Progenitor cell of endocrine pancreas (in vitro differentiated cells): ENCODE measurements around the gene ATP10D. TPM values are rescaled to one million over a fixed set of nuclear protein-coding genes. Genes with fewer than 3 reads are reported as not detected.

ENCODE experiments used
- DNase-seq: peaks from one replicate; pipeline ENCODE4 v3.0.0; 2021; ENCODE audit warnings: low spot score; ENCODE audit not compliant: unreplicated experiment
- H3K27ac Mint-ChIP-seq: 2 replicates; pipeline ENCODE4 v1.8.0; 2021; ENCODE audit warnings: mild to moderate bottlenecking, moderate library complexity, mixed read lengths
- H3K27me3 Mint-ChIP-seq: 2 replicates; pipeline ENCODE4 v1.8.0; 2021; ENCODE audit warnings: mixed read lengths
- H3K36me3 Mint-ChIP-seq: 2 replicates; pipeline ENCODE4 v1.8.0; 2022; ENCODE audit warnings: mixed read lengths; ENCODE audit not compliant: insufficient read depth
- H3K4me1 Mint-ChIP-seq: 2 replicates; pipeline ENCODE4 v1.8.0; 2021; ENCODE audit warnings: low read depth, mixed read lengths
- H3K4me3 Mint-ChIP-seq: 2 replicates; pipeline ENCODE4 v1.8.0; 2021; ENCODE audit warnings: low read depth, mild to moderate bottlenecking, moderate library complexity, mixed read lengths
- H3K9me3 Mint-ChIP-seq: 2 replicates; pipeline ENCODE4 v1.8.0; 2021; ENCODE audit warnings: low read depth, mixed read lengths
- CTCF ChIP-seq: fragments of 200-600 bp; sonication (generic); IDR thresholded peaks from one replicate; pipeline ENCODE4 v1.5.0; 2021; ENCODE audit warnings: antibody characterized with exemption, mild to moderate bottlenecking; ENCODE audit not compliant: unreplicated experiment
- long read RNA-seq: library from polyadenylated mRNA; unstranded; transcript quantifications from one replicate; pipeline ENCODE4 v2.0.0, GENCODE V29; 2020
- total RNA-seq: library from RNA; stranded (reverse); gene quantifications from 2 replicates; pipeline ENCODE4 v1.2.1, GENCODE V29; 2021

ATP10D gene
- total RNA-seq: 35.2 TPM in 2 replicates
- long read RNA-seq, partial matches to known transcripts: 24 of 36 reads
- long read RNA-seq, other reads (novel, unspliced or antisense): 8 of 36 reads

- H3K27me3 Mint-ChIP-seq: no peaks in the 10 kb centered on the region
These were observed at the start of gene ATP10D for GRCh38 chr4:47485047-47485692. Gene ATP10D, plus strand, starts transcription at chr4:47485275. Its CDS starts 27,266 bp downstream, at chr4:47512541.

DNA sequence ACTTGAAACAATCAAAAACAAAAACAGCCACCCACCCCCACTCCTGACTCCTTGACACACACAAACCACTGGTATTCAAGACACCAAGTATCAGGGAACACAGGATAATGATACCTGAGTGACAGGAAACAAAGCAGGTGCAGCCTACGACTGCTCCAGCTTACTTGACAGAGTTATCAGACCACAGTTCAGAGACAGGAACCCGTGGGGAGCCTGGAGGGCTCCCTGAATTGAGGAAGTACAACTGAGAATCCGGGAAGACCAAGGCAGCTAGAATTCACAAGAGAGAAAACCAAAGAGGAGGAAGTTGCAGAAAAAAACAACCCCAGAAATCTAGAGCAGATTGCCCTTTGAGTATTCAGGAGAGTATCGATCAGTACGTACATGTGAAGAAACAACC lies 42.1 kb upstream of the ATP10D start:
- peaks cover 1% of the 10 kb centered on the region for H3K36me3 Mint-ChIP-seq
- DNase-seq: no peak
- H3K4me1 Mint-ChIP-seq: no peaks in the 10 kb centered on the region
- H3K27me3 Mint-ChIP-seq: no peaks in the 10 kb centered on the region
- no peak overlapping the region for H3K4me3 Mint-ChIP-seq
- no peak overlapping the region for H3K27ac Mint-ChIP-seq
- H3K9me3 Mint-ChIP-seq: no peaks in the 10 kb centered on the region
- no peak for TF ChIP-seq CTCF

More at GRCh38 chr4:47485047-47485692, at the start of gene ATP10D:
- Mint-ChIP-seq H3K36me3 (peaks cover 1% of the 10 kb centered on the region), H3K9me3 (peaks cover 3% of the 10 kb centered on the region), H3K4me1 (peaks cover 22% of the 10 kb centered on the region), H3K4me3 (peak within 1 kb of the TSS; percentile 99), H3K27ac (peak within 1 kb of the TSS; percentile 99)
- peak; percentile 82 for DNase-seq
- peak; percentile 19 for TF ChIP-seq CTCF

DNA sequence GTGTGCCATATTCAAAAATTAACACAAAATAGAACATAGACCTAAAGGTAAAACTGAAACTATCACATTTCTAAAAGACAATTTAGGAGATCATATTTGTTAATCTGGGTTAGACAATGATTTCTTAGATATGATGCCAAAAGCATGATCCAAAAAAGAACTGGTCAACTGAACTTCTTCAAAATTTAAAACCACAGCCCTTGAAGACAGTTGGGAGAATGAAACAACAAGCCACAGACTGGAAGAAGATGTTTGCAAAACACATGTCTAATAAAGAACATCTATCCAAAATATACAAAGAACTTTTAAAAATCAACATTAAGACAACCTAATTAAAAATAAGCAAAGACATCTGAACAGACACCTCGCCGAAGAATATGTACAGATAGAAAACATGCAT lies 41.0 kb upstream of the ATP10D start:
- no peak for DNase-seq
- Mint-ChIP-seq H3K27me3 (no peaks in the 10 kb centered on the region), H3K4me1 (peaks cover 2% of the 10 kb centered on the region), H3K9me3 (no peaks in the 10 kb centered on the region), H3K4me3 (no peak overlapping the region), H3K27ac (no peak overlapping the region), H3K36me3 (peaks cover 6% of the 10 kb centered on the region)
- TF ChIP-seq CTCF: no peak

- no peak for DNase-seq
- Mint-ChIP-seq H3K4me1 (peaks cover 2% of the 10 kb centered on the region), H3K27me3 (no peaks in the 10 kb centered on the region), H3K4me3 (no peak overlapping the region), H3K27ac (peak overlapping the region; percentile 12), H3K36me3 (peaks cover 25% of the 10 kb centered on the region), H3K9me3 (no peaks in the 10 kb centered on the region)
- TF ChIP-seq CTCF: no peak
These were observed 33.4 kb upstream of the ATP10D start for GRCh38 chr4:47451657-47452056.

DNA sequence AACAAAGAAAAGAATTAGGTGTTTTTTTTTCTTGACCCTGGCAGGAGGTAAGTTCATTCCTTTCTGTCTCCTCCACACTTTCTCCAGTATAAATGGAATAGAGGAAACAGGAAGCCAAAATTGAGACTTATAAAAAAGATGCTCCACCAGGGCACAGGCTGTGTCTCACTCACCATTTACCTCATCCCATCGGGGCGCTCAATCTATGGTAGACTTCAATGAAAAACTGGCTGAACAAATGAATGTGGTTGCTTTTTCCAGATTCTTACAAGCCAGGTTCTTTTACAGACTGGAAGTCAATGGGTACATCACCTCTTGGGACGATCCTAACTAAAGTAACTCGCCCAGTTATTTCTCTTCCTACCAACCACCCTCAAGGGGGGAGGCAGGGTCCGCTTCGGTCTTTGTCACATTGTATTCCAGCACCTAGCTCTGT lies 22.3 kb upstream of the ATP10D start:
- TF ChIP-seq CTCF: no peak
- peak overlapping the region; percentile 88 for H3K4me3 Mint-ChIP-seq
- peaks cover 39% of the 10 kb centered on the region for H3K4me1 Mint-ChIP-seq
- no peaks in the 10 kb centered on the region for H3K9me3 Mint-ChIP-seq
- no peak for DNase-seq
- peaks cover 15% of the 10 kb centered on the region for H3K36me3 Mint-ChIP-seq
- peak overlapping the region; percentile 90 for H3K27ac Mint-ChIP-seq
- H3K27me3 Mint-ChIP-seq: no peaks in the 10 kb centered on the region
